ENCODE measurements around the gene LEPROT. TPM values are rescaled to one million over a fixed set of nuclear protein-coding genes. Genes with fewer than 3 reads are reported as not detected.
"Not testable (repeated sequence)": the region's sequence is repeated elsewhere in the genome, so short reads cannot be mapped to it uniquely, and the experiment has no call there.

LEPROT gene
- polyA plus RNA-seq, 1 donor from 2014 or later: 39.2 TPM

DNA sequence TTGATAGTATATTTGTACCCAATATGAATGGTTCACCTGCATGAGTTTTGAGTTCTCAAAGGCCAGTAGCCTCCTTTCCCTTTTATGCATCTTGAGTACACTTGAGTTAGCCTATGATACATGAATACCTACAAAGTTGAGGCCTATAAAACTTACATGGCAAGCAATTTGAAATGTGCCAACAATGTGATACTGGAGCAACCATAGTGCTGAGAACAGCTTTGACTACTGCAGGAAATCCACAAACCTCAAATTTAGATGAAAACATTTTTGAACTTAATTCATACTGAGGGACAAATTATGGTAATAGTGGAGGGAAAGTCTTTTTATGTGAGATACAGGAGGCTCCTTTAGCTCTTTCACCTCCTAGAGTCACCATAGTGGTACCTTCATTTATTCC lies 37.4 kb downstream of the LEPROT start (continued):
- no peak for TF ChIP-seq EP300 (conservative IDR thresholded peaks at IDR 0.05; ENCODE audit: poor library complexity, severe bottlenecking)

GRCh38 chr1:65458730-65459396 lies 38.4 kb downstream of the LEPROT start:
- no peaks in the 10 kb centered on the region for H3F3A ChIP-seq (ENCODE audit: insufficient read depth, low read length, poor library complexity, severe bottlenecking)
- no peak overlapping the region for H3K9ac ChIP-seq (ENCODE audit: low read length)
- no peak overlapping the region for H2AFZ ChIP-seq (ENCODE audit: low read depth, low read length)
- no peak overlapping the region for H3K4me2 ChIP-seq (ENCODE audit: low read length)
- H3K9me3 ChIP-seq (ENCODE audit: low read length): no peaks in the 10 kb centered on the region
- no peaks in the 10 kb centered on the region for H3K9me2 ChIP-seq (ENCODE audit: insufficient read depth, low read length)
- H3K36me3 ChIP-seq (ENCODE audit: insufficient read depth, low read length): no peaks in the 10 kb centered on the region
- no peaks in the 10 kb centered on the region for H3K79me2 ChIP-seq (replicated peaks; ENCODE audit: insufficient read depth, low read length)
- no peak overlapping the region for H3K27ac ChIP-seq (ENCODE audit: low read length)
- no peaks in the 10 kb centered on the region for H4K20me1 ChIP-seq (ENCODE audit: insufficient read depth)
- no peaks in the 10 kb centered on the region for H3K27me3 ChIP-seq (ENCODE audit: insufficient read depth, low read depth, low read length)
- H3K4me3 ChIP-seq (ENCODE audit: low read length): no peak overlapping the region
- no peak for TF ChIP-seq EP300 (conservative IDR thresholded peaks at IDR 0.05; ENCODE audit: poor library complexity, severe bottlenecking)
- no peak for TF ChIP-seq EZH2 (IDR thresholded peaks at IDR 0.05; ENCODE audit: borderline replicate concordance, insufficient read depth, low read length, poor library complexity, severe bottlenecking)
- no peak for TF ChIP-seq TAF1 (IDR thresholded peaks at IDR 0.05; ENCODE audit: low read depth)
- no peak for TF ChIP-seq RAD21 (conservative IDR thresholded peaks at IDR 0.05)
- TF ChIP-seq, protein P1, sequence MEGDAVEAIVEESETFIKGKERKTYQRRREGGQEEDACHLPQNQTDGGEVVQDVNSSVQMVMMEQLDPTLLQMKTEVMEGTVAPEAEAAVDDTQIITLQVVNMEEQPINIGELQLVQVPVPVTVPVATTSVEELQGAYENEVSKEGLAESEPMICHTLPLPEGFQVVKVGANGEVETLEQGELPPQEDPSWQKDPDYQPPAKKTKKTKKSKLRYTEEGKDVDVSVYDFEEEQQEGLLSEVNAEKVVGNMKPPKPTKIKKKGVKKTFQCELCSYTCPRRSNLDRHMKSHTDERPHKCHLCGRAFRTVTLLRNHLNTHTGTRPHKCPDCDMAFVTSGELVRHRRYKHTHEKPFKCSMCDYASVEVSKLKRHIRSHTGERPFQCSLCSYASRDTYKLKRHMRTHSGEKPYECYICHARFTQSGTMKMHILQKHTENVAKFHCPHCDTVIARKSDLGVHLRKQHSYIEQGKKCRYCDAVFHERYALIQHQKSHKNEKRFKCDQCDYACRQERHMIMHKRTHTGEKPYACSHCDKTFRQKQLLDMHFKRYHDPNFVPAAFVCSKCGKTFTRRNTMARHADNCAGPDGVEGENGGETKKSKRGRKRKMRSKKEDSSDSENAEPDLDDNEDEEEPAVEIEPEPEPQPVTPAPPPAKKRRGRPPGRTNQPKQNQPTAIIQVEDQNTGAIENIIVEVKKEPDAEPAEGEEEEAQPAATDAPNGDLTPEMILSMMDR (IDR thresholded peaks at IDR 0.05; ENCODE audit: poor library complexity, severe bottlenecking): no peak
- no peak for TF ChIP-seq POLR2AphosphoS5 (IDR thresholded peaks at IDR 0.05)
- TF ChIP-seq REST (IDR thresholded peaks at IDR 0.05; ENCODE audit: borderline replicate concordance): no peak
- TF ChIP-seq SMC3 (conservative IDR thresholded peaks at IDR 0.05; ENCODE audit: poor library complexity): no peak
- no peak for TF ChIP-seq MXI1 (conservative IDR thresholded peaks at IDR 0.05; ENCODE audit: poor library complexity, severe bottlenecking)

DNA sequence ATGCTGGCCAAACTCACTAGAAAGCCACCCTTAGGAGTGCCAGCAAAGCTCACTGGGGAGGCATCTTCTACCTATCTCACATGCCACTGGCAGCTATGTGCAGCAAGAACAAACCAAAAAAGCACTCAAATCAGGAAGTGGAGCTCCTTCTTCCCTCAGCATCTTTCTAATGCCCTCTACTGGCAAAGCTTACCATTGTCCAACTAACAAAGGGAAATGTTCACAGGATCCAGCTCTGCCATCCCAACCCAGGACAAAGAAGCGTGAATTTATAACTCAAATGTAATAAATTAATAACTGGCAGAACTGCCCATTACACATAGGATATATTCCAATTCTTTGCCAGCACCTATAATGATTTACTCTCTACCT lies 38.9 kb downstream of the LEPROT start:
- Histone ChIP-seq H3K4me3 (ENCODE audit: low read length) (no peak overlapping the region), H3K9ac (ENCODE audit: low read length) (no peak overlapping the region), H3K36me3 (ENCODE audit: insufficient read depth, low read length) (no peaks in the 10 kb centered on the region), H4K20me1 (ENCODE audit: insufficient read depth) (no peaks in the 10 kb centered on the region), H3K79me2 (replicated peaks; ENCODE audit: insufficient read depth, low read length) (no peaks in the 10 kb centered on the region), H3K27me3 (ENCODE audit: insufficient read depth, low read depth, low read length) (no peaks in the 10 kb centered on the region), H3K27ac (ENCODE audit: low read length) (no peak overlapping the region), H3K4me2 (ENCODE audit: low read length) (no peak overlapping the region), H3F3A (ENCODE audit: insufficient read depth, low read length, poor library complexity, severe bottlenecking) (no peaks in the 10 kb centered on the region), H2AFZ (ENCODE audit: low read depth, low read length) (no peak overlapping the region), H3K9me3 (ENCODE audit: low read length) (no peaks in the 10 kb centered on the region), H3K9me2 (ENCODE audit: insufficient read depth, low read length) (no peaks in the 10 kb centered on the region)
- TF ChIP-seq EZH2 (IDR thresholded peaks at IDR 0.05; ENCODE audit: borderline replicate concordance, insufficient read depth, low read length, poor library complexity, severe bottlenecking): no peak
- TF ChIP-seq, protein P1 (IDR thresholded peaks at IDR 0.05; ENCODE audit: poor library complexity, severe bottlenecking): peak; percentile 16

DNA sequence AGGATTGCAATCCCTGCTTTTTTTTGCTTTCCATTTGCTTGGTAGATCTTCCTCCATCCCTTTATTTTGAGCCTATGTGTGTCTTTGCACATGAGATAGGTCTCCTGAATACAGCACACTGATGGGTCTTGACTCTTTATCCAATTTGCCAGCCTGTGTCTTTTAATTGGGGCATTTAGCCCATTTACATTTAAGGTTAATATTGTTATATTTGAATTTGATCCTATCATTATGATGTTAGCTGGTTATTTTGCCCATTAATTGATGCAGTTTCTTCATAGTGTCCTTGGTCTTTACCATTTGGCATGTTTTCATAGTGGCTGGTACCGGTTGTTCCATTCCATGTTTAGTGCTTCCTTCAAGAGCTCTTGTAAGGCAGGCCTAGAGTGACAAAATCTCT lies 45.4 kb downstream of the LEPROT start:
- H3K27me3 ChIP-seq (ENCODE audit: insufficient read depth, low read depth, low read length); H3K27ac ChIP-seq (ENCODE audit: low read length); H3K36me3 ChIP-seq (ENCODE audit: insufficient read depth, low read length); H3K9me3 ChIP-seq (ENCODE audit: low read length); H3K4me3 ChIP-seq (ENCODE audit: low read length); H3K4me2 ChIP-seq (ENCODE audit: low read length); H3K9me2 ChIP-seq (ENCODE audit: insufficient read depth, low read length); H3F3A ChIP-seq (ENCODE audit: insufficient read depth, low read length, poor library complexity, severe bottlenecking); H3K79me2 ChIP-seq (replicated peaks; ENCODE audit: insufficient read depth, low read length); H2AFZ ChIP-seq (ENCODE audit: low read depth, low read length); H4K20me1 ChIP-seq (ENCODE audit: insufficient read depth); H3K9ac ChIP-seq (ENCODE audit: low read length): not testable (repeated sequence)

Measured in neural cell (in vitro differentiated cells).